ENCODE data around the gene ELANE.

- TF ChIP-seq, protein P1, sequence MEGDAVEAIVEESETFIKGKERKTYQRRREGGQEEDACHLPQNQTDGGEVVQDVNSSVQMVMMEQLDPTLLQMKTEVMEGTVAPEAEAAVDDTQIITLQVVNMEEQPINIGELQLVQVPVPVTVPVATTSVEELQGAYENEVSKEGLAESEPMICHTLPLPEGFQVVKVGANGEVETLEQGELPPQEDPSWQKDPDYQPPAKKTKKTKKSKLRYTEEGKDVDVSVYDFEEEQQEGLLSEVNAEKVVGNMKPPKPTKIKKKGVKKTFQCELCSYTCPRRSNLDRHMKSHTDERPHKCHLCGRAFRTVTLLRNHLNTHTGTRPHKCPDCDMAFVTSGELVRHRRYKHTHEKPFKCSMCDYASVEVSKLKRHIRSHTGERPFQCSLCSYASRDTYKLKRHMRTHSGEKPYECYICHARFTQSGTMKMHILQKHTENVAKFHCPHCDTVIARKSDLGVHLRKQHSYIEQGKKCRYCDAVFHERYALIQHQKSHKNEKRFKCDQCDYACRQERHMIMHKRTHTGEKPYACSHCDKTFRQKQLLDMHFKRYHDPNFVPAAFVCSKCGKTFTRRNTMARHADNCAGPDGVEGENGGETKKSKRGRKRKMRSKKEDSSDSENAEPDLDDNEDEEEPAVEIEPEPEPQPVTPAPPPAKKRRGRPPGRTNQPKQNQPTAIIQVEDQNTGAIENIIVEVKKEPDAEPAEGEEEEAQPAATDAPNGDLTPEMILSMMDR (IDR thresholded peaks at IDR 0.05 in 8 of 11, conservative IDR thresholded peaks at IDR 0.05 in 3 of 11), result no peak
- peak in 1 of 3 donors; percentile 62 for TF ChIP-seq POLR2AphosphoS5 (IDR thresholded peaks at IDR 0.05)
These were observed 49.0 kb upstream of the ELANE start for GRCh38 chr19:803099-803561.
